ENCODE measurements around the gene FRY. TPM values are rescaled to one million over a fixed set of nuclear protein-coding genes. Genes with fewer than 3 reads are reported as not detected.

FRY gene
- total and polyA plus RNA-seq, 2 donors (not counting 1 experiment from before 2014, with no cell fraction given): 2.3 to 6.3 TPM

GRCh38 chr13:32297206-32297605 lies 265.6 kb downstream of the FRY start:
- H3K36me3 ChIP-seq (replicated peaks in 1 of 2; ENCODE audit: control extremely low read depth in 1 of 2, control insufficient read depth in 1 of 2, extremely low read depth in 1 of 2, insufficient read depth in 2 of 2, low read length in 1 of 2): no peaks in the 10 kb centered on the region
- intact Hi-C loops (cut with micrococcal nuclease): no loop called here
- Mint-ChIP-seq H3K27ac (no peak overlapping the region), H3K27me3 (peaks cover 9% of the 10 kb centered on the region), H3K4me3 (no peak overlapping the region), H3K9me3 (ENCODE audit: insufficient read depth) (no peaks in the 10 kb centered on the region), H3K4me1 (no peaks in the 10 kb centered on the region)
- DNase-seq: no peak
- H4K20me1 ChIP-seq (ENCODE audit: control insufficient read depth, insufficient read depth, low read length, poor library complexity, severe bottlenecking): no peaks in the 10 kb centered on the region
- ChIA-PET POLR2A (no interaction called here), CTCF (no interaction called here)
- no CpG with 5 or more reads among the region's 2 CpGs for WGBS (ENCODE audit: insufficient coverage)
- no peaks in the 10 kb centered on the region for H3K79me2 ChIP-seq (ENCODE audit: control insufficient read depth, insufficient read depth, low read length)
- H3K27me3 ChIP-seq (replicated peaks in 1 of 4; ENCODE audit: control extremely low read depth in 1 of 4, control insufficient read depth in 3 of 4, insufficient read depth in 4 of 4, low read length in 3 of 4): peaks cover 0 to 17% (median 6%) of the 10 kb centered on the region in 4 experiments
- H3K4me2 ChIP-seq (replicated peaks; ENCODE audit: low read depth, low read length, poor library complexity, severe bottlenecking): no peak overlapping the region
- no peak overlapping the region for H3K9ac ChIP-seq (ENCODE audit: low read length)
- no peak overlapping the region for H3K4me3 ChIP-seq (ENCODE audit: control extremely low read depth in 1 of 5, extremely low read depth in 1 of 5, insufficient read depth in 1 of 5, low read depth in 2 of 5, low read length in 4 of 5)
- TF ChIP-seq EZH2 (IDR thresholded peaks at IDR 0.05; ENCODE audit: borderline replicate concordance, insufficient read depth, low read depth, low read length, poor library complexity, severe bottlenecking) (no peak), CTCF (IDR thresholded peaks at IDR 0.05) (no peak)
- H3K9me3 ChIP-seq (ENCODE audit: control extremely low read depth in 1 of 3, control insufficient read depth in 2 of 3, insufficient read depth in 1 of 3, low read length in 2 of 3): no peaks in the 10 kb centered on the region
- no peak overlapping the region for H3K27ac ChIP-seq (ENCODE audit: low read length in 2 of 2)
- no peaks in the 10 kb centered on the region for H3K4me1 ChIP-seq (ENCODE audit: control insufficient read depth in 2 of 2, insufficient read depth in 2 of 2, low read length in 2 of 2)
- no peak for ATAC-seq (ENCODE audit: low read depth)
- H2AFZ ChIP-seq (ENCODE audit: insufficient read depth, low read depth, low read length, poor library complexity, severe bottlenecking): no peak overlapping the region

- Mint-ChIP-seq H3K27me3 (peaks cover 9% of the 10 kb centered on the region), H3K4me1 (no peaks in the 10 kb centered on the region), H3K27ac (no peak overlapping the region), H3K4me3 (no peak overlapping the region), H3K9me3 (ENCODE audit: insufficient read depth) (no peaks in the 10 kb centered on the region)
- no peaks in the 10 kb centered on the region for H4K20me1 ChIP-seq (ENCODE audit: control insufficient read depth, insufficient read depth, low read length, poor library complexity, severe bottlenecking)
- H3K27me3 ChIP-seq (replicated peaks in 1 of 4; ENCODE audit: control extremely low read depth in 1 of 4, control insufficient read depth in 3 of 4, insufficient read depth in 4 of 4, low read length in 3 of 4): peaks cover 0 to 17% (median 6%) of the 10 kb centered on the region in 4 experiments
- 98% methylated on average over 4 of the region's 6 CpGs for WGBS (ENCODE audit: insufficient coverage)
- no peaks in the 10 kb centered on the region for H3K9me3 ChIP-seq (ENCODE audit: control extremely low read depth in 1 of 3, control insufficient read depth in 2 of 3, insufficient read depth in 1 of 3, low read length in 2 of 3)
- no peaks in the 10 kb centered on the region for H3K4me1 ChIP-seq (ENCODE audit: control insufficient read depth in 2 of 2, insufficient read depth in 2 of 2, low read length in 2 of 2)
- ATAC-seq (ENCODE audit: low read depth): no peak
- H3K4me3 ChIP-seq (ENCODE audit: control extremely low read depth in 1 of 5, extremely low read depth in 1 of 5, insufficient read depth in 1 of 5, low read depth in 2 of 5, low read length in 4 of 5): no peak overlapping the region
- no peak overlapping the region for H2AFZ ChIP-seq (ENCODE audit: insufficient read depth, low read depth, low read length, poor library complexity, severe bottlenecking)
- intact Hi-C loops (cut with micrococcal nuclease): no loop called here
- H3K36me3 ChIP-seq (replicated peaks in 1 of 2; ENCODE audit: control extremely low read depth in 1 of 2, control insufficient read depth in 1 of 2, extremely low read depth in 1 of 2, insufficient read depth in 2 of 2, low read length in 1 of 2): no peaks in the 10 kb centered on the region
- POLR2A ChIA-PET: no interaction called here
- H3K9ac ChIP-seq (ENCODE audit: low read length): no peak overlapping the region
- TF ChIP-seq CTCF (IDR thresholded peaks at IDR 0.05) (no peak), EZH2 (IDR thresholded peaks at IDR 0.05; ENCODE audit: borderline replicate concordance, insufficient read depth, low read depth, low read length, poor library complexity, severe bottlenecking) (no peak)
- DNase-seq: no peak
- CTCF ChIA-PET: no interaction called here
- no peaks in the 10 kb centered on the region for H3K79me2 ChIP-seq (ENCODE audit: control insufficient read depth, insufficient read depth, low read length)
- no peak overlapping the region for H3K27ac ChIP-seq (ENCODE audit: low read length in 2 of 2)
- no peak overlapping the region for H3K4me2 ChIP-seq (replicated peaks; ENCODE audit: low read depth, low read length, poor library complexity, severe bottlenecking)
Observed at GRCh38 chr13:32298695-32299094, 267.1 kb downstream of the FRY start.

All from B cell (primary cell).